GM12878 (cell line): ENCODE data around the gene CALHM1. TPM values are rescaled to one million over a fixed set of nuclear protein-coding genes. Genes with fewer than 3 reads are reported as not detected.

ENCODE experiments used
- ATAC-seq: fragments of 200-7000 bp; cut with Tn5 transposase; 3 replicates; pipeline ENCODE4 v1.9.1; 2020; ENCODE audit warnings: mild to moderate bottlenecking, moderate library complexity
- BruUV-seq: library from RNA; stranded (reverse); fragments of 400-500 nt; replicated peaks from 2 replicates; lab custom pipeline; 2021; lab: Mats Ljungman, UMichigan
- CTCF ChIA-PET: fragments of 300-600 bp; sonication (Branson Sonifier 250); formaldehyde crosslinking; extraction: SDS; loops from one replicate; lab custom pipeline; 2021; ENCODE audit warnings: inconsistent platforms; lab: Yijun Ruan, JAX
- POLR2A ChIA-PET: fragments of 350-600 bp; formaldehyde crosslinking; extraction: SDS; loops from one replicate; lab custom pipeline; 2021; ENCODE audit warnings: inconsistent platforms; lab: Charles Lee
- RAD21 ChIA-PET: fragments of 300-600 bp; sonication (Branson Sonifier 250); formaldehyde crosslinking; loops from one replicate; lab custom pipeline; 2023; ENCODE audit warnings: antibody characterized with exemption; ENCODE audit not compliant: unreplicated experiment; lab: Charles Lee
- SMC1A ChIA-PET: fragments of 300-600 bp; sonication (Branson Sonifier 250); formaldehyde crosslinking; loops from one replicate; lab custom pipeline; 2023; ENCODE audit not compliant: unreplicated experiment, uncharacterized antibody; lab: Charles Lee
- DNase-seq: peaks from one replicate; pipeline ENCODE4 v3.0.0-alpha.2; 2011; ENCODE audit warnings: low read depth, low spot score
- FAIRE-seq: peaks from 3 replicates; lab custom pipeline; 2011; peaks lifted over from hg19 to GRCh38; lab: Jason Lieb, UNC
- H2AFZ ChIP-seq: 2 replicates; pipeline ENCODE4 v1.6.0; 2011; ENCODE audit warnings: low read depth, low read length, control low read depth; ENCODE audit not compliant: control insufficient read depth
- H3K27ac ChIP-seq: 2 replicates; pipeline ENCODE4 v1.5.1; 2011; ENCODE audit warnings: control low read depth; ENCODE audit not compliant: control insufficient read depth, insufficient read depth
- H3K27me3 ChIP-seq, 2 experiments: replicated peaks in 1 of 2; 2 replicates each; pipeline versions ENCODE4 v1.6.0 to v1.6.1; 2011; ENCODE audit warnings: low read length in 1 of 2; ENCODE audit not compliant: control insufficient read depth in 2 of 2, insufficient read depth in 2 of 2
- H3K36me3 ChIP-seq, 2 experiments: 2 replicates each; pipeline ENCODE4 v1.5.1; 2011; ENCODE audit warnings: low read length in 1 of 2; ENCODE audit not compliant: control insufficient read depth in 2 of 2, insufficient read depth in 2 of 2
- H3K4me1 ChIP-seq: 2 replicates; pipeline ENCODE4 v1.6.1; 2011; ENCODE audit warnings: mild to moderate bottlenecking, low read length, moderate library complexity, mixed read lengths; ENCODE audit not compliant: control insufficient read depth, insufficient read depth
- H3K4me2 ChIP-seq: 2 replicates; pipeline ENCODE4 v1.6.0; 2011; ENCODE audit warnings: control low read depth; ENCODE audit not compliant: control insufficient read depth, insufficient read depth
- H3K4me3 ChIP-seq: fragments of 200-600 bp; sonication (generic); 2 replicates; pipeline ENCODE4 v1.5.1; 2016
- H3K79me2 ChIP-seq: 2 replicates; pipeline ENCODE4 v1.6.0; 2011; ENCODE audit warnings: low read length; ENCODE audit not compliant: control insufficient read depth, insufficient read depth
- H3K9ac ChIP-seq: 2 replicates; pipeline ENCODE4 v1.8.0; 2011; ENCODE audit warnings: low read length, control low read depth, mixed read lengths; ENCODE audit not compliant: control insufficient read depth, insufficient read depth
- H3K9me3 ChIP-seq: replicated peaks from 3 replicates; pipeline ENCODE4 v1.5.1; 2011; ENCODE audit warnings: mild to moderate bottlenecking, low read length; ENCODE audit not compliant: control insufficient read depth, insufficient read depth
- H4K20me1 ChIP-seq: 2 replicates; pipeline ENCODE4 v1.6.0; 2011; ENCODE audit not compliant: control insufficient read depth, insufficient read depth
- FOS ChIP-seq: IDR thresholded peaks from 3 replicates; pipeline ENCODE4 v1.6.1; 2011; ENCODE audit warnings: borderline replicate concordance; ENCODE audit not compliant: insufficient read length; ENCODE audit errors: extremely low read depth
- IRF4 ChIP-seq: IDR thresholded peaks from 2 replicates; pipeline ENCODE4 v1.6.1; 2011; ENCODE audit warnings: low read depth, low read length
- NR2C1 ChIP-seq: fragments of 450-650 bp; IDR thresholded peaks from 2 replicates; pipeline ENCODE4 v1.6.1; 2017; ENCODE audit warnings: antibody characterized with exemption, mild to moderate bottlenecking, moderate library complexity
- SPI1 ChIP-seq: IDR thresholded peaks from 2 replicates; pipeline ENCODE4 v1.6.1; 2011; ENCODE audit warnings: low read depth, mild to moderate bottlenecking, low read length, moderate library complexity, borderline replicate concordance; ENCODE audit not compliant: insufficient read depth
- STAT1 ChIP-seq: fragments of 450-650 bp; conservative IDR thresholded peaks from 2 replicates; pipeline ENCODE4 v1.6.1; 2014; ENCODE audit warnings: antibody characterized with exemption, mild to moderate bottlenecking
- SUPT20H ChIP-seq: IDR thresholded peaks from 2 replicates; pipeline ENCODE4 v1.6.1; 2011; ENCODE audit warnings: low read depth, mild to moderate bottlenecking, low read length, moderate library complexity, borderline replicate concordance; ENCODE audit not compliant: control insufficient read depth
- YBX1 ChIP-seq: fragments of 450-650 bp; IDR thresholded peaks from 2 replicates; pipeline ENCODE4 v1.6.1; 2016; ENCODE audit warnings: antibody characterized with exemption
- ZSCAN29 ChIP-seq: fragments of 450-650 bp; IDR thresholded peaks from 2 replicates; pipeline ENCODE4 v1.6.1; 2017; ENCODE audit warnings: mild to moderate bottlenecking, moderate library complexity
- WGBS: methylation state at CpG from one replicate; pipeline ENCODE4 v1.1.6; 2016; ENCODE audit warnings: low lambda C conversion rate; ENCODE audit not compliant: insufficient replicate concordance, insufficient coverage; ENCODE audit errors: missing lambda C conversion rate; 5-methylcytosine and 5-hydroxymethylcytosine counted together
- in situ Hi-C: fragments of 300-500 bp; cut with MboI; formaldehyde crosslinking; loops from 9 replicates; pipeline ENCODE4 v1.14.3; 2018; ENCODE audit warnings: mixed read lengths
- intact Hi-C: fragments of 100-400 bp; cut with micrococcal nuclease; formaldehyde crosslinking; loops from one replicate; pipeline ENCODE4 v1.14.2; 2022; ENCODE audit not compliant: unreplicated experiment
- polyA plus RNA-seq, 11 experiments: library from polyadenylated mRNA; depleted of rRNA in 4 of 11; unstranded in 6 of 11; stranded (reverse) in 5 of 11; fragments of >200 nt; fragmentation: Nextera tagmentation in 4 of 11; fragmentation: Illumina TruSeq in 1 of 11; extraction: Ambion mirVana in 4 of 11; extraction: Trizol in 1 of 11; gene quantifications; 1 replicate in 1 of 11; 2 replicates in 10 of 11; pipeline versions ENCODE4 v1.2.1 to v1.2.3, GENCODE V29; 2011 to 2016; ENCODE audit warnings: inconsistent platforms in 2 of 11, missing spikeins in 2 of 11, low read depth in 1 of 11
- total RNA-seq, 4 experiments: library from RNA; depleted of rRNA in 3 of 4; stranded (reverse); fragments of >200 nt in 3 of 4; fragmentation: Illumina TruSeq in 1 of 4; extraction: Trizol in 1 of 4; gene quantifications; 2 replicates each; pipeline versions ENCODE4 v1.2.1 to v1.2.3, GENCODE V29; 2013 to 2021

CALHM1 gene
- total and polyA plus RNA-seq, 10 of the 15 experiments (the other 5 are each of a cell fraction or from before 2014, with no cell fraction given) = 0.05 to 1.7 (median 0.17) TPM

DNA sequence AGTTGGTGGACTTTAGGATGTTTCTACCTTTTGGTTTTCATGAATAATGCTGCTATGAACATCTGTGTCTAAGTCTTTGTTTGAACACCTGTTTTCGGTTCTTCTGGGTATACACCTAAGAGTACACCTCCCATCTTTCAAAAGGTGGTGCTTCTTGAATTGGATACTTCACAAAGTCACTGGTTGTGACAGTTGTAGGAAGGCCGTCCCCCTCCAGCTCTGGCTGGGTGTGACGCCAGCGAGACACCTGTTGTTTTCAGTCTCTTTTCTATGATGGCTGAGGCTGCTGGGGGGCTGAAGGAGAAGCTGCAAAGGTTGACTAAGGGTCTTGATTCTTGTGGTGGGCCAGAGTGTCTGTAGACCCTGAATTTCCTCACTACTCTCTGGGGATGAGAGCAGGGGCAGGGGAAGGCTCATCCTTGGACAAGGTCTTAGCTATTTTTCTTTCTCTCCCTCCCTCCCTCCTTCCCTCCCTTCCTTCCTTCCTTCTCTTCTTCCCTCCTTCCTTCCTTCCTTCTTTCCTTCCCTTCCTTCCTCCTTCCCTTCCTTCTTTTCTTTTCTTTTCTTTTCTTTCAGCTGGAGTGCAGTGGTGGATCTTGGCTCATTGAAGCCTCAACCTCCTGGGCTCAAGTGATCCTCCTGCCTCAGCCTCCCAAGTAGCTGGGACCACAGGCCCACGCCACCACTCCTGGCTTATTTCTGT is 40.4 kb upstream of the CALHM1 start:
- no peak overlapping the region for H3K27ac ChIP-seq
- BruUV-seq = no TSS peak
- ChIA-PET POLR2A (no interaction called here), SMC1A (interaction anchor here (1.1 kb wide), 1 partner anchor 11 kb away, joined by 3 read pairs; no protein-coding TSS in a partner anchor), CTCF (interaction anchor here (1.0 kb wide), 1 partner anchor 187 kb away, joined by 5 read pairs; no protein-coding TSS in a partner anchor), RAD21 (interaction anchor here (0.7 to 1.2 kb wide), 2 partner anchors 10 to 114 kb away, joined by 3 to 4 read pairs; no protein-coding TSS in a partner anchor)
- FAIRE-seq = no peak
- H3K9me3 ChIP-seq = no peaks in the 10 kb centered on the region
- H3K27me3 ChIP-seq = peaks cover 11 to 14% of the 10 kb centered on the region in 2 experiments
- no peak for DNase-seq
- 54% methylated on average over 5 of the region's 5 CpGs for WGBS
- no peaks in the 10 kb centered on the region for H3K79me2 ChIP-seq
- no peaks in the 10 kb centered on the region for H3K36me3 ChIP-seq
- no peaks in the 10 kb centered on the region for H4K20me1 ChIP-seq
- in situ Hi-C loops (no loop called here), intact Hi-C loops (no loop called here)
- H2AFZ ChIP-seq = no peak overlapping the region
- peak; percentile 14; the same call in 1 of the 3 replicates for ATAC-seq
- H3K4me3 ChIP-seq = no peak overlapping the region
- no peak overlapping the region for H3K9ac ChIP-seq
- H3K4me1 ChIP-seq = peaks cover under 1% of the 10 kb centered on the region
- no peak for TF ChIP-seq FOS
- no peak for TF ChIP-seq IRF4
- TF ChIP-seq ZSCAN29 = no peak
- TF ChIP-seq YBX1 = no peak
- no peak for TF ChIP-seq SUPT20H
- TF ChIP-seq SPI1 = no peak
- TF ChIP-seq NR2C1 = no peak
- TF ChIP-seq STAT1 = no peak
- no peak overlapping the region for H3K4me2 ChIP-seq
